Vagina (tissue), 2 donors: ENCODE data around the gene ELK3.

Source experiments
- CTCF ChIP-seq, 3 experiments: fragments of 450-650 bp in 2 of 3; fragments of 200-600 bp in 1 of 3; sonication (generic) in 1 of 3; IDR thresholded peaks; one replicate each; pipeline ENCODE4 v1.5.1; 2017 to 2019; ENCODE audit warnings: antibody characterized with exemption in 3 of 3, mild to moderate bottlenecking in 2 of 3, moderate library complexity in 2 of 3
- POLR2A ChIP-seq, 2 donors: fragments of 450-650 bp; IDR thresholded peaks; one replicate each; pipeline ENCODE4 v1.6.1; 2017; ENCODE audit warnings: antibody characterized with exemption in 2 of 2, mild to moderate bottlenecking in 2 of 2, moderate library complexity in 2 of 2

- TF ChIP-seq CTCF (IDR thresholded peaks at IDR 0.05) = no peak
- TF ChIP-seq POLR2A (IDR thresholded peaks at IDR 0.05) = peak in 1 of 2 donors; percentile 38
Observed at GRCh38 chr12:96193725-96194575, at the start of gene ELK3.
